K562 (cell line): ENCODE data around the gene CDC27. TPM values are rescaled to one million over a fixed set of nuclear protein-coding genes. Genes with fewer than 3 reads are reported as not detected.
A peak's percentile ranks its signal among the peaks of the same experiment; 100 is the strongest.

Experiments used
- CEBPG ChIP-seq, 3 experiments: fragments of 200-800 bp in 1 of 3; sonication (Bioruptor generic) in 1 of 3; sonication (generic) in 1 of 3; formaldehyde crosslinking in 1 of 3; IDR thresholded peaks in 2 of 3; conservative IDR thresholded peaks in 1 of 3; 2 replicates each; pipeline versions ENCODE4 v1.6.1 to v1.8.0; 2016 to 2022; ENCODE audit warnings: missing compliant biosample characterization in 2 of 3, missing genetic modification characterization in 2 of 3, mild to moderate bottlenecking in 1 of 3, missing genetic modification reagents in 1 of 3
- ELF1 ChIP-seq: fragments of 200-800 bp; sonication (Bioruptor generic); IDR thresholded peaks from 2 replicates; pipeline ENCODE4 v1.6.1; 2016; ENCODE audit warnings: missing genetic modification characterization, missing compliant biosample characterization
- ESRRA ChIP-seq: fragments of 450-650 bp; IDR thresholded peaks from 2 replicates; pipeline ENCODE4 v1.6.1; 2014; ENCODE audit warnings: low read depth, mild to moderate bottlenecking, moderate library complexity, borderline replicate concordance
- FOXO4 ChIP-seq: fragments of 450-650 bp; formaldehyde crosslinking; IDR thresholded peaks from 2 replicates; pipeline ENCODE4 v1.4.0; 2020; ENCODE audit warnings: mild to moderate bottlenecking, moderate library complexity
- GATA2 ChIP-seq: sonication (generic); formaldehyde crosslinking; IDR thresholded peaks from 2 replicates; pipeline ENCODE4 v1.4.0; 2020; ENCODE audit warnings: mild to moderate bottlenecking, missing genetic modification reagents
- GTF2A2 ChIP-seq: IDR thresholded peaks from 2 replicates; pipeline ENCODE4 v1.6.1; 2016; ENCODE audit warnings: mild to moderate bottlenecking, missing genetic modification characterization, missing compliant biosample characterization
- GTF2E2 ChIP-seq: fragments of 200-800 bp; sonication (Bioruptor generic); IDR thresholded peaks from 2 replicates; pipeline ENCODE4 v1.6.1; 2016; ENCODE audit warnings: missing genetic modification characterization, missing compliant biosample characterization
- ILK ChIP-seq: fragments of 450-650 bp; IDR thresholded peaks from 2 replicates; pipeline ENCODE4 v1.6.1; 2016; ENCODE audit warnings: missing genetic modification characterization, low read depth, mild to moderate bottlenecking, missing compliant biosample characterization, moderate library complexity, borderline replicate concordance
- KDM1A ChIP-seq, 2 experiments: fragments of 450-650 bp; IDR thresholded peaks; 2 replicates each; pipeline ENCODE4 v1.6.1; 2016; ENCODE audit warnings: mild to moderate bottlenecking in 2 of 2
- POU5F1 ChIP-seq: fragments of 150-350 bp; IDR thresholded peaks from 2 replicates; pipeline ENCODE4 v1.6.1; 2014; ENCODE audit warnings: borderline replicate concordance, low read length, low read depth, mild to moderate bottlenecking; ENCODE audit not compliant: partially characterized antibody
- RERE ChIP-seq: sonication (generic); formaldehyde crosslinking; IDR thresholded peaks from 2 replicates; pipeline ENCODE4 v1.8.0; 2023; ENCODE audit warnings: missing genetic modification reagents, mild to moderate bottlenecking, borderline replicate concordance
- SAP30 ChIP-seq: fragments of 200-600 bp; sonication (generic); IDR thresholded peaks from 2 replicates; pipeline ENCODE4 v1.6.1; 2012; ENCODE audit warnings: borderline replicate concordance, low read depth, mild to moderate bottlenecking, moderate library complexity, low read length, control low read depth, inconsistent platforms; ENCODE audit not compliant: insufficient read depth, poor library complexity, severe bottlenecking
- SIRT6 ChIP-seq: IDR thresholded peaks from one replicate; pipeline ENCODE4 v1.6.1; 2012; ENCODE audit warnings: low read depth, mild to moderate bottlenecking, control low read depth, inconsistent platforms, low read length, moderate library complexity
- SMARCA4 ChIP-seq: fragments of 450-650 bp; IDR thresholded peaks from 2 replicates; pipeline ENCODE4 v1.6.1; 2016
- TGIF2 ChIP-seq: sonication (generic); formaldehyde crosslinking; IDR thresholded peaks from 2 replicates; pipeline ENCODE4 v1.8.1; 2022; ENCODE audit warnings: mild to moderate bottlenecking, missing genetic modification reagents, moderate library complexity
- UBTF ChIP-seq, 2 experiments: IDR thresholded peaks; 2 replicates each; pipeline ENCODE4 v1.6.1; 2012; ENCODE audit warnings: improper control_type of control experiment in 2 of 2, low read depth in 2 of 2, low read length in 2 of 2, borderline replicate concordance in 1 of 2
- ZKSCAN3 ChIP-seq: fragments of 250-450 bp; sonication (Bioruptor Pico); IDR thresholded peaks from 2 replicates; pipeline ENCODE4 v1.4.0; 2020
- ZNF75A ChIP-seq: fragments of 450-650 bp; formaldehyde crosslinking; IDR thresholded peaks from 2 replicates; pipeline ENCODE4 v1.4.0; 2020; ENCODE audit warnings: mild to moderate bottlenecking
- polyA plus RNA-seq, 8 experiments: library from polyadenylated mRNA; depleted of rRNA in 4 of 8; stranded (reverse) in 5 of 8; unstranded in 3 of 8; fragments of >200 nt; fragmentation: Nextera tagmentation in 2 of 8; fragmentation: Illumina TruSeq in 1 of 8; extraction: Ambion mirVana in 2 of 8; extraction: Trizol in 1 of 8; gene quantifications; 2 replicates each; pipeline versions ENCODE4 v1.2.1 to v1.2.3, GENCODE V29; 2011 to 2014; ENCODE audit warnings: inconsistent platforms in 1 of 8, missing spikeins in 1 of 8
- total RNA-seq, 7 experiments: library from RNA; depleted of rRNA in 6 of 7; stranded (reverse); fragments of >200 nt in 6 of 7; fragmentation: Illumina TruSeq in 2 of 7; extraction: Trizol in 2 of 7; gene quantifications; 2 replicates each; pipeline versions ENCODE4 v1.2.1 to v1.2.3, GENCODE V29; 2011 to 2021; ENCODE audit warnings: low replicate concordance in 1 of 7

CDC27 gene
- total and polyA plus RNA-seq, 9 of the 15 experiments (the other 6 are each of a cell fraction or from before 2014, with no cell fraction given) = 28.6 to 155 (median 94.1) TPM

GRCh38 chr17:47203984-47204721 is 15.1 kb upstream of the CDC27 start (continued):
- TF ChIP-seq ESRRA (no peak), GTF2A2 (no peak), ZNF75A (no peak), ELF1 (tag) (no peak), UBTF (IDR thresholded peaks at IDR 0.05; ENCODE audit: borderline replicate concordance in 1 of 2, low read depth in 2 of 2, low read length in 2 of 2) (no peak), FOXO4 (CRISPR knock-in tag) (no peak), TGIF2 (CRISPR knock-in tag) (no peak), GTF2E2 (0 out of 2 replicates have a peak, but pooled peaks have one; percentile 30), RERE (CRISPR knock-in tag) (no peak), SAP30 (no peak), POU5F1 (no peak), GATA2 (no peak), ZKSCAN3 (no peak), SMARCA4 (0 out of 2 replicates have a peak, but pooled peaks have one; percentile 12), SIRT6 (no peak), CEBPG (CRISPR knock-in tag; IDR thresholded peaks at IDR 0.05) (no peak), CEBPG (tag; conservative IDR thresholded peaks at IDR 0.05 in 1 of 2, IDR thresholded peaks at IDR 0.05 in 1 of 2) (no peak), KDM1A (IDR thresholded peaks at IDR 0.05) (peak; percentile 38 to 68; a peak in 3 of 4 replicates), ILK (tag) (no peak)
- TF ChIP-seq, all 486 proteins: peak for 9
